ENCODE results near the gene TEAD4. TPM values are rescaled to one million over a fixed set of nuclear protein-coding genes. Genes with fewer than 3 reads are reported as not detected.

Gene TEAD4
- total RNA-seq, 2 donors from 2014 or later: 12.9 to 41.5 TPM

DNA sequence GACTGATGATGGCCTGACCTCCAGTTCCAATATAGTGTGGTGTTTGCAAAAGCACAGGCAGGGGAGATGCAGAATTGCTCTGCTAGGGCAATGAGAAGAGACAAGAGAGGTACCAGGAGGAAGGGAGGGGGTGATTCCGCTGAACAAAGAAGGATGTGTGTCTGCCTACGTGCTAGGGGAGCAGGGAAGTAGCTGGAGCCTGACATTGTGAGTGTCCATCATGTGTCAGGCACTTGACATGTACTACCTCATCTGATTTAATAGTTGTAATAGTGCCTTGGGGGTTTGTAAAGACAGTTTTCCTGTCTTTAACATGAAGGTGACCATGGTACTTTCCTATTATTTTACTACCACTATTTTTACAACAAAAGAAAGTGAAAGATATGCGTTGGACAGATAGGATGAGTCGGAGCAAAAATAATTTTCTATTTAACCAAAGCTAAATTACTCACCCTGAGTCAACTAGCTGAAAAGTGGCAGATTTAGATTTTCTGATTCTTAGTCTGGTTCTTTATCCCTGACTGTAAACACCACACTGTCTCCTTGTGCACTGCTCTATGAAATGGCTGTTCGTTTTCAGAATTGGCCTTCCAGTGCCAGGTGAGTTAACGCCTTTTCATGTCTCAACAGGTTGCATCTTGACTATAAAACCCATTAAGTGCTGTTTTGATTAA lies 33.7 kb upstream of the TEAD4 start:
- TF ChIP-seq CTCF (IDR thresholded peaks at IDR 0.05): no peak
- Histone ChIP-seq H3K4me1 (no peaks in the 10 kb centered on the region), H3K9me3 (no peaks in the 10 kb centered on the region), H3K27ac (no peak overlapping the region), H3K36me3 (peaks cover 72% of the 10 kb centered on the region), H3K27me3 (no peaks in the 10 kb centered on the region), H3K4me3 (no peak overlapping the region)
- no peak for DNase-seq (ENCODE audit: low spot score)

DNA sequence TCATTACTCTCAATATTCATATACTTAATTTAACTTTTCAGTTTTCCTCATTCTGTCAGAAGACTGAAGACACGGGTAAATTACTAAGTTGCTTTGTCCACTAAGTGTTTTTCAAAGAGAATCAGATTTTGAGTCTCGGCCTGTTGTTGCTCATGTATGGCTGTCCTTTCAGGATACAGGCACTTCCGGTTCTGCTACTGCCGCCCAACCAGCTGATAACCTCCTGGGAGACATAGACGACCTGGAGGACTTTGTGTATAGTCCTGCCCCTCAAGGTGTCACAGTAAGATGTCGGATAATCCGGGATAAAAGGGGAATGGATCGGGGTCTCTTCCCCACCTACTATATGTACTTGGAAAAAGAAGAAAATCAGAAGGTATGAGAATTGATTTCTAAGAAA lies 28.3 kb upstream of the TEAD4 start:
- peaks cover 73% of the 10 kb centered on the region for H3K36me3 ChIP-seq
- TF ChIP-seq CTCF (IDR thresholded peaks at IDR 0.05): no peak
- no peak overlapping the region for H3K27ac ChIP-seq

DNA sequence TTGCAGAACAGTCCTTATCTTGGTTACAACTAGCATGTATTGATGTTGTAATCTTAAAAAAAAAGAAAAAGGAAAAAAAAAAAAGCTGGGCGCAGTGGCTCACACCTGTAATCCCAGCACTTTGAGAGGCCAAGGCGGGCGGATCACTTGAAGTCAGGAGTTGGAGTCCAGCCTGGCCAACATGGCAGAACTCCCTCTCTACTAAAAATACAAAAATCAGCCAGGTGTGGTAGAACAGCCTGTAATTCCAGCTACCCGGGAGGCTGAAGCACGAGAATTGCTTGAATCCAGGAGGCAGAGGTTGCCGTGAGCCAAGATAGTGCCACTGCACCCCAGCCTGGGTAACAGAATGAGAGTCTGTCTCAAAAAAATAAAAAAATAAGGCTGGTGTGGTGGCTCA lies 25.6 kb upstream of the TEAD4 start:
- Histone ChIP-seq H3K9me3 (no peaks in the 10 kb centered on the region), H3K36me3 (peaks cover 82% of the 10 kb centered on the region), H3K4me3 (no peak overlapping the region), H3K27me3 (no peaks in the 10 kb centered on the region), H3K4me1 (no peaks in the 10 kb centered on the region), H3K27ac (no peak overlapping the region)
- TF ChIP-seq CTCF (IDR thresholded peaks at IDR 0.05): no peak
- DNase-seq (ENCODE audit: low spot score): no peak

More for the DNA sequence above, 28.3 kb upstream of the TEAD4 start:
- Histone ChIP-seq H3K27me3 (no peaks in the 10 kb centered on the region), H3K4me3 (no peak overlapping the region), H3K4me1 (no peaks in the 10 kb centered on the region), H3K9me3 (no peaks in the 10 kb centered on the region)
- no peak for DNase-seq (ENCODE audit: low spot score)

DNA sequence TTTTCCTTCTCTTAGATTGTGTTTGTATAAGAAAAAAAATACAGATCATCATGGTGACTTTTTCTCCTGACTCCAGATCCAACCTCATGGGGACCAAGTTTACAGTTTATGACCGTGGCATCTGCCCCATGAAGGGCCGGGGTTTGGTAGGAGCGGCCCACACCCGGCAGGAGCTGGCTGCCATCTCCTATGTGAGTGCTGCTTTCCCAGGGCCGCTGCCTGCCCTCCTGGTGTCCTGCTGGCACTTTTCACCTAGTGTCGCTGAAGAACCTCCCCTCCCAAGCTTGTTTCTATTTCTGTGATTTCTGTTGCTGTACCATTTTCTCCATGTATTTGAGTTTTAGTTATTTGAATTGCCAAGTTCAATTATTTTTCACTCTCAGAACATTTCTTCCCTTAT lies 24.8 kb upstream of the TEAD4 start:
- Histone ChIP-seq H3K4me1 (no peaks in the 10 kb centered on the region), H3K36me3 (peaks cover 82% of the 10 kb centered on the region), H3K27me3 (no peaks in the 10 kb centered on the region), H3K4me3 (no peak overlapping the region), H3K9me3 (no peaks in the 10 kb centered on the region), H3K27ac (no peak overlapping the region)
- DNase-seq (ENCODE audit: low spot score): no peak
- TF ChIP-seq CTCF (IDR thresholded peaks at IDR 0.05): no peak

GRCh38 chr12:2936301-2936700 lies 22.9 kb upstream of the TEAD4 start:
- no peak overlapping the region for H3K27ac ChIP-seq
- H3K9me3 ChIP-seq: no peaks in the 10 kb centered on the region
- H3K27me3 ChIP-seq: no peaks in the 10 kb centered on the region
- H3K4me3 ChIP-seq: no peak overlapping the region
- H3K4me1 ChIP-seq: peaks cover 0 to 11% of the 10 kb centered on the region in 2 donors
- DNase-seq (ENCODE audit: low spot score): no peak
- no peak for TF ChIP-seq CTCF (IDR thresholded peaks at IDR 0.05)
- H3K36me3 ChIP-seq: peaks cover 78% of the 10 kb centered on the region

DNA sequence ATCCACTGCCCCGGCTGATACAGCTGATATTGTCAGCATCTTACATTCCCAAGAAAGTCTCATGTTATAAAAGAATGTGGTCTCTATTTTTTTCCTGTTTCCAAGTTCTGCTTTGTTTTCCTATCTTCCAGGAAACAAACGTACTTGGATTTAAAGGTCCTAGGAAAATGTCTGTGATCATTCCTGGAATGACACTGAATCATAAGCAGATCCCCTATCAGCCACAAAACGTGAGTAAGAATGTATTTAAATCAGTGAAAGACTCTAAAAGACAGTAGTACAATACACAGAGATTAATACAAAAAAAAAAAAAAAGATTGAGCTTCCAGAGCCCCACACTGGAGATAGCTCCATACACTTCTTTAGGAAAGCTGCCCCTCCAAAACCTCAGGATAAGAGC lies 21.7 kb upstream of the TEAD4 start:
- Histone ChIP-seq H3K27me3 (no peaks in the 10 kb centered on the region), H3K36me3 (peaks cover 66% of the 10 kb centered on the region), H3K4me1 (peaks cover 0 to 11% of the 10 kb centered on the region in 2 donors), H3K27ac (no peak overlapping the region), H3K4me3 (no peak overlapping the region), H3K9me3 (no peaks in the 10 kb centered on the region)
- no peak for DNase-seq (ENCODE audit: low spot score)
- TF ChIP-seq CTCF (IDR thresholded peaks at IDR 0.05): no peak
